Activated CD4-positive, CD25-positive, alpha-beta regulatory T cell (primary cell): Measurements from ENCODE around the gene CCDC89.

Experiments used
- DNase-seq, 4 experiments: peaks; one replicate each; lab custom pipeline; 2025; lab: John Stamatoyannopoulos, UW

CCDC89 gene

DNA sequence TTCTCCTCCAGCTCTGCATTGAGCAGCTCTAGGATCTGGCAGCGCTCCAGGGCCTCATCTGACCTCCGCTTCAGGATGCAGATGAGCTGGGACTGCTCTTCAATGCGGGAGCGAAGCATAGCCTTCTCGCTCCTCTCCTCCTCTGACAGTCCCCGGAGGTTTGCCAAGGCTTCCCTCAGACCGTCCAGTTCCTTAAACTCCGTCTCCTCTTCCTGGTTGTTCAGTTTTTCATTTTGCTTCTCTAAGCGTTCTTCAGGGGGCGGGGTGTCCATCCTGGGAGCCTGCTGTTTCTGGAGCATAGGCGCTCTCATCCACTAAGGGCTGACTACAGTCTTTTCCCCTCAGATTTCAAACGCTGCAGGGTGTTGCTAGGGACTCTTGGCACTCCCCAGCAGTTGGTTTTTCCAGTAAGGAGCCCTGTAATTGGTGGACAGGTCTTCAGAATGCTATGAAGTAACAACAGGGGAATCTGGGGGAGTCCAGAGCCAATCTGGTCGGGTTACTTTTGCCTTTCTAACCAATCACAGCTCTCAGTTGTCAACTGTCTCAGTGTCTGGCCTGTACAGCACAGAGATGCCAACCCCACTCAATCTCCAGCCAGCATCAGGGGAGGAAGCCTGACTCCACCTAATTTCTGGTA, at the start of gene CCDC89:
CCDC89 (minus strand) TSS at position 376 of the 640 bp plus-strand sequence; CDS start at position 311, 65 bp downstream.
- no peak for DNase-seq

DNA sequence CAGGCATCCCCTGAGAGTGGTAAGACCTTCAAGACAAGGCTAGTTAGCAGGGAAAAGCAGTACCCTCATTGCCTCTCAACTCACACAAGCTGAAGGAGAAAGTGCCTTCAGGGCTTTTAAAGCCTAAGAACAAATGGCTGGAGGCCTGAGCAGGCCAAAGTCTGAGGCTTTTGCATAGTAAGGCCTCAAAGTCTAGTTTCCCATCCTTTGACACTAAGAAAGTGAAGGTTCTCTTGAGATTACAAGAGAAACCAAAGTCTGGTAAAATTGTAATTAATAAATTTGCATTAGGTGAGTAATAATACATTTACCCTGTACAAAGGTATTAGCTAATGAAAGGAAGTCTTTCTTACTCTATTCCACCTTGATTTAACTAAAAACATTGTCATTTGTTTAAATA, 47.0 kb upstream of the CCDC89 start:
- DNase-seq, result no peak

DNA sequence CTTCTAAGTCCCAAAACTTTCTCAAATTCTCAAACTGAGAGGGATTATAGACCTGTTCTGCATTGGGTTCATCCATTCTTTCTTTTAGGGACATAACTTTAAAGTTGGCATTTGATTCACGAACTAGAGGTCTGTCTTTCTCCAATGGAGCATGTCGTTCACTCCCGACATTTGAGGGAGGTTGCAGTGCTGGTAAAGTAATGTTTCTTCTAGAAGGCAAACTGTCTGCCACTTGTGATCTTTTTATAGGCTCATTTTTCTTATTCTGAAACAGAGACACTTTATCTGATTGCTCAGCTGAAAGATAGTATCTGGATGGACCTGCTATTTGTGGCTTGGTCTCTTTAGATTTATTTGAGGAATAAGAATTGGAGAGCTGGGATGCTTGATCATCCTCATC, 40.4 kb upstream of the CCDC89 start:
- DNase-seq, result no peak

DNA sequence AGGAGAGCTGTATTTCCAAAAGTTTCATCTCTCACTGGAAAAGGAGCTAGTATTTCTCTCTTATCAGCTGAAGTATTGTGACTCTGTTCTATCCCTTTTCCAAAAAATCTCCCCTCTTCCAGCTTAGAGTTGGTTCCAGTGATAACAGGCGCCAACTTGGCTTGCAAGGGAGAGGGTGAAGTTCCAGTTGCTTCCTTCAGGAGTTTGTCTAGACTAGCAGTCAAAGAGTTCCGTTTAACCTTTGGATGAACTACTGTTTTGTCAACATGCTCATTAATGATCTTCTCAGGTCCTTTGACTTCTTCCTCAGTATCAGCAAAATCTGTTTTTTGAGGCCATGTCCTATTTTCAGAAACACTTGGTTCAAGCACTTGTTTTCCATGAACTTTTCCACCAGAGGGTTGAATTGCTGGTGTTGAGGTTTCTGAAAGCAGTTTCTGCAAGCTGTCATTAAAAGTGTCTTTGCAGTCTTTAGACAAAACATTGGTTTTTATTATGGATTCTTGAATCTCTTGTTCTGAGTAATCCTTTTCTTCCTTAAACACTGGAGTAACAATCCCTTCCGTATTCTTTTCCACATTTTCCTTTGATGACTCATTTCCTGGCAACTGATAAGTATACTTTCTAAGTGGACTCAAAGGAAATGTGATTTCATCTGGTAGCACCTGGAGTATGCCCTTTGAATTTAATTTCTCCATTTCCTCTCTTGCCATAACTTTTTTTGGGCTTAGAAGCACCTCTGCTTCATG, 39.7 kb upstream of the CCDC89 start:
- DNase-seq, result no peak

GRCh38 chr11:85724748-85725465, 38.9 kb upstream of the CCDC89 start:
- no peak for DNase-seq

DNA sequence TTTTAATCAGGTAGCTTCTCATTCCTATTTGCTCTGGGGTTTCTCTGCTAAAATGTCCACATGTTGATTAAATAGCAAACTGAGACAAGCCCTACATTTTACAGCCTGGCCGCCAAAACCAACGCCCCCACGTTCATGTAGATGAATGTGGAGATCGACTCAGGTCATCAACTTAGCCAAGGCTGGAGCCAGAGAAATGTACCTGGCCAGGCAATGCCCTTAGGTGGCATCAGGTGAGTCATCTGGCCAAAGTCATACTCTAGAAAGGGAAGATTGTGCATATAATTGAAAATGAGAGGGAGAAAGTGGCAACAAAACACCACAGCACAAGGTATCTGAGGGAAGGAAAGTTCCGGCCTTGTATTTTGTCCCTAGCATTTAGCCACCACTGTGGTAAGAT, 37.1 kb upstream of the CCDC89 start:
- no peak for DNase-seq

- DNase-seq, result no peak
These were observed 35.2 kb upstream of the CCDC89 start for GRCh38 chr11:85721191-85721590.

GRCh38 chr11:85718991-85719807, 33.2 kb upstream of the CCDC89 start:
- DNase-seq, result no peak

DNA sequence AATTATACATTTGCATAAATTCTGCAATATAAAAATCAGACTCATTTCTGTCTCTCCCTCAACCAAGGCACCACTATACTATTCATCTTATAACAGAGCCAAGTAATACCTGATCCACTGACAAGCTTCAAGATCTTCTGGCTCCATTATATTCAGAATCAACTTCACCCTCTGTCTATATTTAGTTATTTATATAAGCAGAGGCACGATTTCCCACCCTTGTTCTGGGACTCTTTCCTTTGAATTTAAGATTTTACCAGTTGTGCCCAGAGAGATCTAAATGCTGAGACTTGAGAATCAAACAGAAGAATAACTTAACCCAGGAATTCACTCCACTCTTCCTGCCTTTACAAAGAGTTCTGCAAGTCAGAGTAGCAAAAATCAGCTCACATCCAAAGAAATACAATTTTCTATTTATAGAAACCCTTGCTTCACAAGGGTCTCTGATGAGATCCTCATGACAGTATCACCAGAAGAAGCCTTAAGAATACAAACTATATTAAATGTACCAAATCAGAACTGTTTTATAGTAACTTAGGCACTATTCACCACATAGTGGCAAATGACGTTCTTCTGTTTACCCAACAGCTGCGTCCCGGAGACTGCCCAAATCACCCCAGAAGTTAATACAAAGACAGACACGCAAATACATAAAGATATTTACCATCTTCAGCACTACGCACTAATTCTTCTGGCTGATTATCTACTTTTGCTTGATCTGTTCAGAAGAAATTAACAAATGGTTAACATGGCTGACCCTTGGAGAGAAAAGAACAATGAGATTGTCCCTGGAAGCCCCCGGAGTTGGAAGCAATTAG, 32.3 kb upstream of the CCDC89 start:
- no peak for DNase-seq

DNA sequence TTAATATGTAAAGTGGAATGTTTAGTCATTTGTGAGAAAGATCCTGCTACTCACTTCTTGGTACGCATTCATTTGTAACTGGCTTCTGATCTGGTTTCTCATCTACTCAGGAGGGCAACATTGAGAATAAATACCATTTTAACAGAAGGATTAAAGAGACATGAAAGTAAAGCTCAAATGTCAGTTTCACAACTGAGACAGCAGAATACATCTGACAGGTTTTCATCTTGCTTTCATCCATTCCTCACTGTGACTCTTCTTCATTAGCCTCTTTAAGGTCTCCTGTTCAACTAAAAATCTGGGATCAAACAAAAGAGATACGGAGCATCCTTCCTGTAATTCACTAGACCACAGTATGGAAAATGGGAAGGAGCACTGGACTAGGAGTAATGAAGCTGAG, 31.4 kb upstream of the CCDC89 start:
- no peak for DNase-seq

- DNase-seq, result no peak
These were observed 27.0 kb upstream of the CCDC89 start for GRCh38 chr11:85712953-85713352.

DNA sequence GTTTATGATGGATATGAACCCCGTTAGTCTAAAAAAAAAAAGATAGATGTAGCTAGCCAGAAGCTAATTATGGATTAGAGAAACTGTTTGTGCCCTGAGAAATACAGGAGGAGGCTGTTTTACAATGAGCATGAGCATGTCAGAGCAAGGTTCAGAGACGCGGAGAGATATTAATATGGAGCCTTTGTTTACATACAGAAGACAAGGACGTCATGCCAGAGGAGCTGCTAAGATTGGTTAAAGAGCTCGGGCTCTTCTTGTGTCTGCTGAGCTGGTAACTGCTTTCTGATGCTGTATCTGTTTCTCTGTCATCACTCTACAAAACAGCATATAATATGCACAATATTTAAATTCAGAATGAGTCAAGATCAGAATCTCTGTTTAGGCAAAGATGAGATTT, 24.9 kb upstream of the CCDC89 start:
- no peak for DNase-seq

- DNase-seq, result no peak
These were observed 24.1 kb upstream of the CCDC89 start for GRCh38 chr11:85709941-85710702.

DNA sequence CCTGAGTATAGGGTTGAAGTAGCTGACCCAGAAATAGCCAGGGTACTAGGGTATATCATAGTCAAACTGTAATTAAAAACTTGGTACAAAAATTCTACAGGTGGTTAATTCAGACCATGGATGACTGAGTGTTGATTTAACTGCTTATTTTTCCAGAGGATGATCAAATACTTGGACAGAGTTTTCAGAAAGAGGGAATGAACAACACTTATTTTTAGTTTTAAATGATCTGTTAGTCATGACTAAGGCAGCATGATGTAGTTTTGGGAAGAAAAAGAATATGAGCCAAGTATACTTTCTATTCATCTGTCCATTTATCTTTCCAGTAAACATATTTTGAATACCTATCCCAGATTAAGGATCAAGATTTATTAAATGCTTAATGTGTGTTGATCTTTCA, 19.8 kb upstream of the CCDC89 start:
- DNase-seq, result no peak

DNA sequence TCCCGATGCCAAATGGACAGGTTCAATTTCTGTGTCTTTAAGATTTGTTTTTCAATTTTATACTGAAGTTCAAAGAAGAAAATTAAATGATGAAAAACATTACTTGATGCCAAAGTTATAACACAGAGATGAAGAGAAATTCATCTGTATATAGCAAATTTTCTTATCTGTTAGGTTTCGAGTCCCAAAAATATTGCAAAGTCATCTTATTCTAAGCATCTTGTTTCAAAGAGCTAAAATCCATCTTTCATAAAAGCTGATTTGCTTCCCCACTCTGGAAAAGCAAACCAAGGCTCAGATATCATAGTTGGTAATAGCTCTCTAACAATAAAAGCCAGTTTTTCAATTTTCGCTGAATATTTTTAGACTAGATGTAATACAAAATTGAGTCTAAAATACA, 19.0 kb upstream of the CCDC89 start:
- no peak for DNase-seq

- DNase-seq, result no peak
These were observed 14.2 kb upstream of the CCDC89 start for GRCh38 chr11:85699957-85700741.

DNA sequence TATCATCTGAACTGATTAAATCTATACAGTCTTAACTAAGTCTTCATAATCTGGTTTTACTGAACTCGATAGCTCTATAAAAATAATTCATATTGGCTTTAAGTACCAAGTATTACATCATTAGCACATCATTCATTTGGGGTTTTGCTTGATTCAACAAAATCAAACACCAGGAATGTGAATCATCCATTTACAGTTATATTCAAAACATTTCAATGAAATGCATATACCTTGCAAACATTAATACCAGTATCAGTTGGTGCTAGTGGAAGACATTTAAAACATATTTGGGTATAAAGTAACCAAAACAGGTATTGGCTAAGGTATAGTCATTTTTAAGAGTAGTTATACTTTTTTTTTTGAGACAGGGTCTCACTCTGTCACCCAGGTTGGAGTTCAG, 12.2 kb upstream of the CCDC89 start:
- no peak for DNase-seq

DNA sequence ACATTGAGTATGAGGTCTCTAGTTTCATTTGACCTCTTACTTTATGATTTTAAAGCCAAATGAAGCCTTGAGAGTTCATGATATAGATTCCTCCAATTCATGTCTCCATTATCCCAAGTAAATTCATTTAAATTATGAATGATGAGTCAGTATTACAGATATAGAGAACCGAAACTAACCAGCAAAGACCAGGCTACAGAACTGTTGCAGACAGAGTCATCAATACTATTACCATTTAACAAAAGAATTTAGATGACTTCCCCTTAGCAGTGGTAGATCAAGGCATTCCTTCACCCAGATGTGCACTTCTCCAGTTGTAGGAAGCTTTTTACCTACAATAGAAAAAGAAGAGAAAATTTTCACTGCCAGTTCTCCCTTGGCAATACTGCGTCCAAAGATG, 11.8 kb upstream of the CCDC89 start:
- no peak for DNase-seq

GRCh38 chr11:85695546-85695945, 9.6 kb upstream of the CCDC89 start:
- no peak for DNase-seq
